Loucy (cell line): ENCODE results near the gene EZH2.

Source experiments
- H2AFZ ChIP-seq: fragments of 200-600 bp; sonication (generic); 2 replicates; pipeline ENCODE4 v1.6.0; 2016; ENCODE audit warnings: antibody characterized with exemption, mild to moderate bottlenecking, low read length, moderate library complexity
- H3F3A ChIP-seq: fragments of 200-600 bp; 2 replicates; pipeline ENCODE4 v1.6.0; 2016; ENCODE audit warnings: antibody characterized with exemption, low read depth, mild to moderate bottlenecking
- H3K27me3 ChIP-seq: fragments of 200-600 bp; sonication (generic); 2 replicates; pipeline ENCODE4 v1.6.1; 2014; ENCODE audit warnings: low read length, mild to moderate bottlenecking; ENCODE audit not compliant: insufficient read depth, poor library complexity, severe bottlenecking
- H3K36me3 ChIP-seq: fragments of 200-600 bp; sonication (generic); 2 replicates; pipeline ENCODE4 v1.6.1; 2016; ENCODE audit warnings: low read length; ENCODE audit not compliant: insufficient read depth
- H3K4me1 ChIP-seq: fragments of 200-600 bp; sonication (generic); 2 replicates; pipeline ENCODE4 v1.5.1; 2014; ENCODE audit warnings: low read length, mild to moderate bottlenecking; ENCODE audit not compliant: insufficient read depth, poor library complexity, severe bottlenecking
- H3K4me2 ChIP-seq: fragments of 200-600 bp; sonication (generic); 2 replicates; pipeline ENCODE4 v1.6.0; 2014; ENCODE audit warnings: antibody characterized with exemption, low read length, low read depth, mild to moderate bottlenecking; ENCODE audit not compliant: poor library complexity, severe bottlenecking
- H3K4me3 ChIP-seq: fragments of 200-600 bp; sonication (generic); 2 replicates; pipeline ENCODE4 v1.5.1; 2014; ENCODE audit warnings: low read length, mild to moderate bottlenecking, mixed read lengths; ENCODE audit not compliant: poor library complexity, severe bottlenecking
- H3K79me2 ChIP-seq: fragments of 200-600 bp; sonication (generic); 2 replicates; pipeline ENCODE4 v1.6.1; 2014; ENCODE audit warnings: low read length; ENCODE audit not compliant: insufficient read depth
- H3K9ac ChIP-seq: fragments of 200-600 bp; sonication (generic); 2 replicates; pipeline ENCODE4 v1.6.0; 2014; ENCODE audit warnings: mild to moderate bottlenecking, low read depth, low read length, moderate library complexity; ENCODE audit not compliant: poor library complexity, severe bottlenecking
- H3K9me2 ChIP-seq: fragments of 200-600 bp; sonication (generic); replicated peaks from 2 replicates; pipeline ENCODE4 v1.6.1; 2016; ENCODE audit warnings: low read depth, low read length, mixed read lengths
- H3K9me3 ChIP-seq: fragments of 200-600 bp; sonication (generic); 2 replicates; pipeline ENCODE4 v1.6.1; 2014; ENCODE audit warnings: mild to moderate bottlenecking, antibody characterized with exemption, low read length, low read depth; ENCODE audit not compliant: insufficient read depth
- H4K20me1 ChIP-seq: fragments of 200-600 bp; sonication (generic); 2 replicates; pipeline ENCODE4 v1.6.0; 2014; ENCODE audit warnings: antibody characterized with exemption, low read length, mild to moderate bottlenecking; ENCODE audit not compliant: insufficient read depth, poor library complexity, severe bottlenecking
- EZH2phosphoT487 ChIP-seq: fragments of 200-600 bp; IDR thresholded peaks from 2 replicates; pipeline ENCODE4 v1.6.1; 2018; ENCODE audit warnings: antibody characterized with exemption, mild to moderate bottlenecking, moderate library complexity, borderline replicate concordance
- TF ChIP-seq, protein P1 (sequence below): fragments of 200-600 bp; sonication (generic); conservative IDR thresholded peaks from 2 replicates; pipeline ENCODE4 v1.5.1; 2014; ENCODE audit warnings: mild to moderate bottlenecking, antibody characterized with exemption, low read length

The EZH2 gene

DNA sequence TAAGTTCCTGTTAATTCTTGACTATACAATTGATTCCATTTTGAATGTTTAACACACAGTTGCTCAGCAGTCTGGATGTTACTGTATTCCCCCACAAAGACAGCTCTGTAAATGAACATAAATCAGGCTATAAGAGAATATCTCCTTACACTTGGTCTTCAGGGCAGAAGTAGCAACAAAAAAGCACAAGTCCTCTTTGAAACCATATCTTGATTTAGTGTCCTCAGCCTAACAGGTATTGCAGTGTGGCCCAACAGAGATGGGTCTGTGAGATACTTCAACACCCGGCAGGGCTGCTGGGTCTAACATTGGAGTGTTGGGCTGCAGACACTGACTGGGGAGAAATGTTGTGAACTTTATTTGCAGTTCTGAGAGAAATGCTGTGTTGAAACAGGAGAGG is 109.6 kb downstream of the EZH2 start:
- H4K20me1 ChIP-seq = peaks cover 8% of the 10 kb centered on the region
- no peaks in the 10 kb centered on the region for H3F3A ChIP-seq
- no peaks in the 10 kb centered on the region for H3K79me2 ChIP-seq

DNA sequence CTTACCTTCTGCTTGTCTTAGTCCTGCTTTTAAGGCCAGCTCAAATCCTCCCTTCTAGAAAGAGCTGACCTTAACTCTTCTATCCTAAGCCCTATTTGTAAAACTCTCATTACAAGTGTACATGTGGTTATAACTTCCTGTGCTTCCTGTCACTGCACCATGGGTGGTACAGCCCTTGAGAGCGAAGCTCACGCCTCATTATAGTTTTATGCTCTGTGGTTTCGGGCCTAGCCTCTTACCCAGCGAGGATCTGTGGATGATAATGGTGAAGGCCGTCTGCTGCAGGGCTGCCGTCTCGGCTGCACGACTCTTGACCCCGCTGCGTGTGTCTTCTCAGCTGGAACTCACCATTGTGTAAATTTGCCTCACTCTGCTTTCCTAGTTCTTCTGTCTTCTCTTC is 110.8 kb downstream of the EZH2 start:
- Histone ChIP-seq H3F3A (no peaks in the 10 kb centered on the region), H3K27me3 (no peaks in the 10 kb centered on the region), H2AFZ (no peak overlapping the region), H4K20me1 (peaks cover 8% of the 10 kb centered on the region), H3K79me2 (no peaks in the 10 kb centered on the region), H3K9ac (no peak overlapping the region), H3K4me2 (peak overlapping the region; percentile 57), H3K9me3 (no peaks in the 10 kb centered on the region), H3K4me3 (peak overlapping the region; percentile 8), H3K36me3 (peaks cover 4% of the 10 kb centered on the region; the same call in 1 of the 2 replicates), H3K4me1 (peaks cover 21% of the 10 kb centered on the region), H3K9me2 (no peaks in the 10 kb centered on the region)
- TF ChIP-seq, protein P1, sequence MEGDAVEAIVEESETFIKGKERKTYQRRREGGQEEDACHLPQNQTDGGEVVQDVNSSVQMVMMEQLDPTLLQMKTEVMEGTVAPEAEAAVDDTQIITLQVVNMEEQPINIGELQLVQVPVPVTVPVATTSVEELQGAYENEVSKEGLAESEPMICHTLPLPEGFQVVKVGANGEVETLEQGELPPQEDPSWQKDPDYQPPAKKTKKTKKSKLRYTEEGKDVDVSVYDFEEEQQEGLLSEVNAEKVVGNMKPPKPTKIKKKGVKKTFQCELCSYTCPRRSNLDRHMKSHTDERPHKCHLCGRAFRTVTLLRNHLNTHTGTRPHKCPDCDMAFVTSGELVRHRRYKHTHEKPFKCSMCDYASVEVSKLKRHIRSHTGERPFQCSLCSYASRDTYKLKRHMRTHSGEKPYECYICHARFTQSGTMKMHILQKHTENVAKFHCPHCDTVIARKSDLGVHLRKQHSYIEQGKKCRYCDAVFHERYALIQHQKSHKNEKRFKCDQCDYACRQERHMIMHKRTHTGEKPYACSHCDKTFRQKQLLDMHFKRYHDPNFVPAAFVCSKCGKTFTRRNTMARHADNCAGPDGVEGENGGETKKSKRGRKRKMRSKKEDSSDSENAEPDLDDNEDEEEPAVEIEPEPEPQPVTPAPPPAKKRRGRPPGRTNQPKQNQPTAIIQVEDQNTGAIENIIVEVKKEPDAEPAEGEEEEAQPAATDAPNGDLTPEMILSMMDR = no peak
- TF ChIP-seq EZH2phosphoT487 = no peak

More for the DNA sequence above, 109.6 kb downstream of the EZH2 start:
- no peak for TF ChIP-seq EZH2phosphoT487
- TF ChIP-seq, protein P1 = no peak
- Histone ChIP-seq H3K4me2 (no peak overlapping the region), H3K9ac (no peak overlapping the region), H2AFZ (no peak overlapping the region), H3K4me3 (no peak overlapping the region), H3K9me3 (no peaks in the 10 kb centered on the region), H3K9me2 (no peaks in the 10 kb centered on the region), H3K27me3 (no peaks in the 10 kb centered on the region), H3K4me1 (peaks cover 21% of the 10 kb centered on the region), H3K36me3 (peaks cover 2% of the 10 kb centered on the region; the same call in 1 of the 2 replicates)

DNA sequence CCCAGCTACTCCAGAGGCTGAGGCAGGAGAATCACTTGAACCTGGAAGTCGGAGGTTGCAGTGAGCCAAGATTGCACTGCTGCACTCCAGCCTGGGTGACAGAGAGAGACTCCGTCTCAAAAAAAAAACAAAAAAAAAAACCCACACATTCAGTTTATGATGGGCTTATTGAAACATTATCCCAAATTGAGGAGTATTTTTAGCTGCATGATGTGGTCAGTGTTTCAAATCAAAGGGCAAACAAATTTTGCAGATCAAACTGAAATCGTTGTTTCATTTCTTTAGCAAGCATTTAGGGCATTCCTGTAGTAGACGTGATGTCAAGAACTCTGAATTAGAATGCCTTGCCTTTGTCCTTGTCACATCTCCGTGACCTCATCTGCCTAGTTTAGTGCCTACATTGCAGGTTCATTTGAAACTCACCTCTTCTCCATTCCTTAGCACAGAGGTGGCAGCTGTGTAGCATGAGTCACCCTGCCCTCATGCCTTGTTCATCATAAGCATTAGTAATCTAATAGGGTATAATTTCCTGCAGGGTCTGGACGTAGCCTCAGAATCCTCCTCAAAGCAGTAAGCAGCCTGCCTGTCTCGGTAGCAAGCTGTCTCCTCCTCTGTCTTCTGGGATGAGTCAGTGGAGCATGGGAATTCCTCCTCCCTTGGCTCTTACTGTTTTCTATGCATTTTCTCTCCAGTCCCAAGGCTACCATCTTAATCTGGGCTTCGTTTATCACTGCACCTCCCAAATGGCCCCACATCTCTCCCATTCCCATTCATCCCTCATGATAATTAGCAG is 111.6 kb downstream of the EZH2 start:
- TF ChIP-seq EZH2phosphoT487 = no peak
- TF ChIP-seq, protein P1 = no peak
- H3K9me2 ChIP-seq = no peaks in the 10 kb centered on the region
- H3K27me3 ChIP-seq = no peaks in the 10 kb centered on the region
- H3K4me3 ChIP-seq = peak overlapping the region; percentile 8
- no peaks in the 10 kb centered on the region for H3F3A ChIP-seq
- peaks cover 8% of the 10 kb centered on the region for H4K20me1 ChIP-seq
- H3K4me1 ChIP-seq = peaks cover 21% of the 10 kb centered on the region
- no peaks in the 10 kb centered on the region for H3K9me3 ChIP-seq
- H3K79me2 ChIP-seq = no peaks in the 10 kb centered on the region
- no peak overlapping the region for H2AFZ ChIP-seq
- H3K9ac ChIP-seq = no peak overlapping the region
- H3K36me3 ChIP-seq = peaks cover 7% of the 10 kb centered on the region; the same call in 1 of the 2 replicates
- H3K4me2 ChIP-seq = peak overlapping the region; percentile 57
